ENCODE measurements around the gene AFF3. TPM values are rescaled to one million over a fixed set of nuclear protein-coding genes. Genes with fewer than 3 reads are reported as not detected.
"Not testable (repeated sequence)": the region's sequence is repeated elsewhere in the genome, so short reads cannot be mapped to it uniquely, and the experiment has no call there.

Gene AFF3
- polyA plus RNA-seq, 5 donors: 17.1 to 21.3 (median 19.1) TPM

DNA sequence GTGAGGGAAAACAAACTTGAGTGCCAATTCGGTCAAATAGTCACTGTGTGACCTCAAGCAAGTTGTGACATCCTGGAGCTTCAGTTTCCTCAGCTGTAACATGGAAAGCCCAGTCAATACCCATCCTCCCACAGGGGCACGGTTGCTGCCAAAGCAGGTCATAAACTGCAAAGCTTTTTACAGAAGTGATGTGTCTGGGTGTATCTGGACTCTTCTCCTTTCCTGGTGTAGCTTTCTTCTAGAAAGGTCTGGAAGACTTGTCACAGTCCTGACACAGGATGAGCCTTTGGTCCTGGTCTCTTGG, 4.2 kb upstream of the AFF3 start:
- no peak for DNase-seq

DNA sequence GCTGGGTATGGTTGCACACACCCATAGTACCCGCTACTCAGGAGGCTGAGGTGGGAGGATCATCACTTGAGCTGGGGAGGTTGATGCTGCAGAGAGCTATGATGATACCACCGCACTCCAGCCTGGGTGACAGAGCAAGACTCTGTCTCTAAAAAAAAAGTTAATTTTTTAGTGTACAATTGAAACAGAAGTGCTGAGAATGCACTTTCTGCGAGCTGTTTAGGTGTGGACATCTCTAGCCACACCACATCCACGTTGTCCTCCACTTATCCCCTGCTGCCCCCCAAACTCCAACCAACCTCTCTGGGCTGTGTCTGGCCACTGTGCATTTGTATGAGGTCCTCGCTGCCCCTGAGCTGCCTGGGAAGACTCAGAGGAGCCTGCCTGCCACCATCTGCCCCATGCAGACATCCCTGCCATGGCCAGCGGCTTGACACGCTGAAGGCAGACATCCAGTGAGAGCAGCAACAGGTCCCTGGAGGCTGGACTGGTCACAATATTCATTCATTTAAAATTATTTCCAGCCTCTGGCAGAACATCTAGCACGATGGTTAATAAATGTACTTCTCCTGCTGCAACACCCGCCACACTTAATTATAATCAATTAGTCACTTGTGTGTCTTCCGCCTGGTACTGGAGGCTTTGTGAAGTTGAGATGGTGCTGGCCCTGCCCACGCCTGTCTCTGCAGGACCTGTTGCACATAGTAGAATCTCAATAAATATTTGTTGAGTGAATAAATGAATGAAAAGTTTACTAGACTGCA, 3.7 kb upstream of the AFF3 start:
- no peak for DNase-seq

DNA sequence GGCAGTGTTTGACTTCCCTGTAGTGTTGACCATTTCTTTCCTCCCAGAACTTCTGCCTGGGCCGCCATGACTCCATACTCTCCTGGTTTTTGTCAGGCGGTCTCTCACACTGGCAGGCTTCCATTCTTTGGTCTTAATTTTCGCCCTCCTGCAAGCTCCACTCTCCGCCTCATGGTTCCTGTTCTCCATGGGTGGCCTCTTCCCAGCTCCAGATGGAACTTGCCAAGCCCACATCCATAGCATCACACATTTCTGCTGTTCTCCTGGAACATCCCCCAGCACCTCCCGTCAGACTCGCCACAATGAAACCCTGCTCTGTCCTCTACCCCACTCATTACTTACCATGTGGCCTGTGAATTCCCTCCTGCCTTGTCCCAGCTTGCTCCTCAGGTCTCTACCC, 896 bp upstream of the AFF3 start:
- DNase-seq: no peak

DNA sequence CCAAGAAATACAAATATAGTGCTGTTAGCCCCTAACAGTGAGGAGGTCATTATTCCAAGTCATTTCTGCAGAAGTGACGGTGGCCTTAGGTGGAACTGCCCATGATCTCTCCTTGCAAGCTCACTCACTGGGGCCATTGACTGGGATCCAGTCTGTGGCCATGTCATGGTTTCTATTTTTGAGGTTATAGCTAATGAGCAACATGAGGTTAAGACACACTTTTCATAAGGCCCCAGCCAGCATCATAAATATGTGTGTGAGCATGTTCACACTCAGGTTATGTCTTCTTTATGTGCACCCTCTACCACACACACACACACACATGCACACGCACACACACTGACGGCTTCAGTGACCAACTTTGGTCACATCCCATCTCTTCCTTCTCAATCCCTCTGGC, 484 bp downstream of the AFF3 start:
- DNase-seq: no peak

DNA sequence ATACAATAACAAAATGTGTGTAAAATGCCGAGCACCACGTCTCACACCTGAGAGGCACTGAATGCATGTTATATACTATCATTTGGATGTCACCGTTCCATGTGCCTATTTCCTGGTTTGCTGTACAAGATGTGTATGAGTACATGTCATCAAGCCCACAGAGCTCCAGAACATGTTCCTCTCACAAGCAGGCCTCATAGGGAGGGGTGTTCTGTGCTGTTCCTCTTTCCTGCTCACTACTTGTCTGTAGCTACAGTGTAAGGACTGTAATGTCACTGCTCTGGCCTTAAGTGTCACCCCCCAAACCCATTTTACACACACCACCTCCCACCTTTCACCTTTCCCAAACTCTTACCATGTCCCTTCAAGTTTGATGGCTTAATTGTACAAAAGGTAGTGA, 1.8 kb downstream of the AFF3 start:
- no peak for DNase-seq

DNA sequence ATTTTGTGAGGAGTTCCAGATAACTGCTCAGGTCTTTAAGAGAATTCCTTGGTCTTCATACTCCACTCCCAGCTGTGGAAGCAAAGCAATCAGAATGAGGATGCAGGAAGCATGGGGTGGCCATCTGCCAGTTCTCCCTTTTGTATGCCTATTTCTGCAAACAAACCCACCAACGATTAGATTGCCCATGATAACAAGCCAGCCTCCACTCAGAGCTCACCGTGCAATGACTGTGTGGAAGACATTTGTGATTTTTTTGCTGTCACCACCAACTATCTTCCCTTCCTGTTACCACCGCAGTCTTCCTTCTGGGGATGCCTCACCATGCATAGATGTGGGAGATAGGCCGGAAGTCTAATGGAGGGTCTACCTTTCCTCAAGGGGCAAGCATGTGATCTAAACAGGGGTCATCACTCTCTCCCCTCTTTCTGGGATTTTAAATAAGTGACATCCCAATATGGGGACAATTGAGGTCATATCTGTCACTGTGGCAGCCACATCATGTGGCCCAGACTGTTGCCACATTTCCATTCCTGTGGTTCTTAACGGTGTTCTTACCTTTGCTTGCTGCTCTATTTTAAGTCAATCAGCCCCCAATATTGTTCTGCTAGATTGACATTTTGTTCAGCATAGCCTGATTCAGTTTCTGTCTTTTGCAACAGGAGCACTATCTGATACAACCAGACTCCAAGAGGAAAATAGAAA, 4.4 kb downstream of the AFF3 start:
- DNase-seq: no peak

DNA sequence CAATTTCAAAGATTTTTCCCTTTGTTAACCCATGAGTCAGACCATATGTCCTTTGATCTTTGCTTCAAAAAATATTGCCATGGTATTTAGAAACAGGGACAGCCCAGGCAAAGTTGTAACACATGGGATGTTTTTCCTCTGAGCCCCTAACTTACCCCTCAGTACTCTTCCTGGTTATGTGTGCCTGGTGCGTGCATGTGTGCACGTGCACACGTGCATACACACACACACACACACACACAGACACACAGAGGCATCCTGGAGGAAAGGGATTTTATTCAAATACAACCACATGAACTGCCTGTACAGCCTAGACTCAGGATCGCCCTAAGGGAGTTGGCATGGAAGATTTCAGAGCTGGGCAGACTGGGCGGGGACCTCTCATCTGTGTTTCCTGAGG, 5.1 kb downstream of the AFF3 start:
- no peak for DNase-seq

DNA sequence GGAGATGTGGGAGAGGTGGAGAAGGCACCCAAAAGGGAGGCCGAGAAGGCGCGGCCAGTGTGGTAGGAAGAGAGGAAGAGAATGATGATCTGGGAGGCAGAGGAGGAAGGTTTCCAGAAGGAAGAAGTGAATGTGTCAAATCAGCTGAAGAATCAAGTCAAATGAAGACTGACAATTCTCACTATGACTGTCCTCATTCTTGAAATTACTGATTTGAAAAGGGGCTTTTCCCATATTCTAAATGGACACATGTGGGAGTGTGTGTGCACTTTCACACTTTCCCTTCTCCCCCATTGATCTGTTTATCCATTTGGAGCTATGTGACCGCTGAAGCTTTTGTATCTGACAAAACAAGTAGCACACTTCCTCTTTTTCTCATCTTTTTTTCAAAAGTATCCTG, 6.1 kb downstream of the AFF3 start:
- no peak for DNase-seq

DNA sequence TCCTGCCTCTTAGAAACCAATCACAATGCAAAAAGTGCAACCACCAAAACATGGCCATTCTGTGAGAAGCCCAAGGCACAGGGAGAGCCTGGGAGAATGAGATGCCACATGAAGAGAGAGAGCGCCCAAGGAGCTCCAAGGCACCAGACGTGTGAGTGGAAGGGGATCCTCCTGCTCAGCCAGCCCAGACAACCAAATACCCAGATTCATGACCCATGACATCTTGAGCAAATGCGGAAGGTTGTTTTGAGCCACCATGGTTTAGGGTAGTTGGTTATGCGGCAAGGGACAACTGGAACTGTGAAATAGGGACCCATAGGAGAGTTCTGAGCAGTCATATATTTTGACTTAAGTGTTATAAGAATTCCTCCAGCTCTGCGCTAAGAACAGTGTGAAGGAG, 7.0 kb downstream of the AFF3 start:
- DNase-seq: no peak

DNA sequence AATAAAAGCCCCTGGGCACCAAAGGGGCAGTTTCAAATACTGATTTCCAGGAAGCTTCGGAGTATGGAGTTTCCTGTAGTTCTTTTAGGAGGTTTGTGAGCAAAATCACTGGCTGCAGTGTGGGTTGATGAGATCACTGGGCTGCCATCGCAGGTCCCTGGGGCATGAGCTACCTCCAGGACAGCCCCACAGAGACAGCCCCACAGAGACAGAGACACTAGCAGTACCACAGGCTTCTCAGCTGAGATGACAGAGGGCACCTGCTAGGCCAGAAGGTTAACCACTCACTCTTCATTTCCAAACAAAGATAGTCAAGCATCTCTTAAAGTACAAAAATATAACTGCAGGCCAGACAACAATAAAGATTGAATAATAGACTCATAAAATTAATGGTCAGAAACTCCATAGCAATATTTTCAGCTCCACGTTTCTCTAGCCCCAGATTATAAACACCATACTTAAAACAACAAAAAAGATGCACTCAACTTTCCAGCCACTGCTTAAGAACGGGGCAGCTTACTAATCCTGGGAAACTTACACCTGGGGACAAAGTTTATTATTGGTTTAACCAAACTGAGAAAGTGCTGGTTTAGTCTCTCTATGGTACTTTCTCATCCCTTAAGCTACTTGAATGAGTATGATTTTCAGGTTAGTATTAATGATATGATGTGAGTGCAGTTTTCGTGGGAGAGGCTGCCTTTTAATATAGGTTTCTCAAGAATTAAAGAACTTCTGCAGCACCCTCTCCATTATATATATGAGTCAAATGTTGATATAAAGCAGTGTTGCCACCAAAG, 11.6 kb downstream of the AFF3 start:
- no peak for DNase-seq

DNA sequence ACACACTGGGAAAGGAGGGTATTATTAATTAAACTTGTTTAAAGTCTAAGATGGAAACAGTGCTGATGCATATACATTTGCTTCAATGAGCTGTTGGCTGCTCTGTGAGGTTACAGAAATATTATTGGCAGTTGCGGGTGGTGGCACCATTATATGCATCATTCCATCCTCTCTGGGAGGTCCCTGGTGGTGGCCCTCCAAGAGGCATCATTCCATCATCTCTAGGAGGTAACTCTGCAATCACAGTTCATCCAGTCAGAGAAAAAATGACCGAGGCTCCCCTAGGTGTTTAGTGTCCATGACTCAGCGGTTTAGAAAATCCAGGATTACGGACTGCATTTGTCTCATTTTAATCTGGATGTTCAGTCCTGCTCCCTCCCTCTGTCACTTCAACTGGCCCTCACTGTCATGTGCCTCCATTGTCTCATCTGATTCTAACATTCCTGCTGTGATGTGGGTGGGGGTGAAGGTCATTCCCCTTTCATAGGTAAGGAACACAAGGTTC, 15.4 kb downstream of the AFF3 start:
- no peak for DNase-seq

DNA sequence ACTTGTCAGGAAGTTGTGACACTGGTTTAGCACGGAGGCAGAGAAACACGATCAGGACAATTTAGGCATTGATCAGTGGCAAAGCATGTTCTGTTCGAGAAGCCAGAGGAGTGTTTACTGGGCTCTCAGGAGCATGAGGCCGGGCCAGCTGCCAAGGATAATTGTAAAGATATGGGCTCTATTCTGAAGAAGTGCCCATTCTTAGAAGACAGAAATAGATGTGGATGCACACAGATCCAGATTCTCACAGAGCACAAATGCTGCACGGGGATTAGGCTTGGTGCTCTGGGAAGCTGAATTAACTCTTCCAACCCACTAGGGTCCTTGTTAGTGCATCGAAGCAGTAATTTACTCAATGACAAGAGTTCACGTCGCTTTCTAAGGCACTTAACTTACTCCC, 16.2 kb downstream of the AFF3 start:
- DNase-seq: no peak

DNA sequence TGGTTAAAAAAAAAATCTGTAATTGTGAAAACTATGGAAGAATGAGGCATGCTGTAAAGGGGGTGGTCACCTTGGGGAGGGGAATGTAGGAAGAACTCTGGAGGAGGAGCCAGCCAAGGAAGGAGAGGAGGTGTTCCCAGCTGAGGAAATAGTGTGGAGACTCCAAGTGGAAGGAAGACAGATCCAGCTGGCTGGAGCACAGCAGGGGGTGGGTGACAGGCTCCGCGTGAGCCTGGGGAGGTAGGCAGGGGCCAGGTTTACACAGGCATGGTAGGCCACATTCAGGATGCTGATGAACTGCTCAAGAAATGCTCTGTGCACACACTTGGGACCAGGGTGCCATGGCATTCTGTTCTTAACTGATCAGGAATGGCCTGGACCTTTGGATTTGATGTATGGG, 16.8 kb downstream of the AFF3 start:
- DNase-seq: no peak

DNA sequence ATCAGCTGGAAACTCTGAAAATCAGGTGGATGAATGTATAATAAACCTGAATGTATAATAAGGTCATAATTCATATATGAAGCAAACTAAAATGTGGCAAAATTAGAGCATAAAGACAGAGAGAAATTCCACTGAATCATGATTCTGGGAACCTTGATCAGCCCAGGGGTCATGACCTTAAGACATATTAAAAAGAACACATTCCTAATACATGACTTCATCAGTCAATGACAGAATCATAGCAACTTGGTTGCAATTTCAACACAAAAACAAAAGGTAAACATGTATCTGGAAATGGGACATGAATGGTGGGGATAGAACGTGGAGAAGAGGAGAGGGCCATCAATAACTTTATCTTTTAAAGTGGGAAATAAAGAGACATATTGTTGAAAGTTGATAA, 17.6 kb downstream of the AFF3 start:
- no peak for DNase-seq

DNA sequence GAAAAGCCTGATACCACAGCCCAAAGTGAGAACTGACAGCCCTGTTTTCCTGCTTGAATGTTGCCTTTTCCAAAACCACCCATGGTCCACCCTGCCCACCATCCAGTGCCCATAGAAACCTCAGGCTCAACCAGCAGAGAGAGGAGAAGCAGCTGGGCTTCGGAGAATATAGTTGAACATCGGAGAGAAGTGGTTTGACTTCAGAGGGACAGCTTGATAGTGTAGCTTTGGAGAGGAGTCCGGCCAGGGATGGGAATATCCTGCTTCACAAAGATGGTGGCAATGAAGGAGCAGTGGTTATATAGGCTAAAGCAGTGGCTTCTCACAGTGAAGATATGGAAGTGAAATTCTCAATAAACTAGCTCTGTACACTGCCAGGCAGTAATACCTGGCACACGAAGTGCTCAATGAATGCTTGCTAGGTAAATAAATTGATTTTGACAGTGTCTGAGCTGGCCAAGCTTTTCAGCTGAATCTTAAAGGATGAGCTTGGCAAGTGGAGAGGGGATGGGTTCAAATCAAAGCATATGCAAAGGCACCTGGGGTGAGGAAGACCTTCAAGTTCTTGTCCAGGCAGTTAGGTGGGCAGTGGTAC, 21.2 kb downstream of the AFF3 start:
- DNase-seq: no peak

DNA sequence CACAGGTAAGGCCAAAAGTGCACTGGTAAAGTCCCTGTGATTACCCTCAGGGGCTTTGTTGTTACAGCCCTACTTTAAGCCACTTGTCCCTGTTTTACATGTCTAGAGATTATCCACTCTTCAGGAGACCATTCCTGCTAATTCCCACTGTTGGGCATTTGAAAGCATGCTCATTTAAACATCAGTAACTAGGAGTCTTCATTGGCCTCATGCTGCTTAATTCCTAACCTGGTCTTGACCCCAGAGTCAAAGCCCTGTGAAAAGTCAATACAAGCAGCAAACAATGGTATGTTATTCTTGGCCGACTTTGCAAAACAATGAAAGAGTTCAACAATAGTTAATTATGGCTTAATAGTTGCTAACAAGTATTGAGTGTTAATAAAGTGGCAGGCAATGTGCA, 23.2 kb downstream of the AFF3 start:
- no peak for DNase-seq

DNA sequence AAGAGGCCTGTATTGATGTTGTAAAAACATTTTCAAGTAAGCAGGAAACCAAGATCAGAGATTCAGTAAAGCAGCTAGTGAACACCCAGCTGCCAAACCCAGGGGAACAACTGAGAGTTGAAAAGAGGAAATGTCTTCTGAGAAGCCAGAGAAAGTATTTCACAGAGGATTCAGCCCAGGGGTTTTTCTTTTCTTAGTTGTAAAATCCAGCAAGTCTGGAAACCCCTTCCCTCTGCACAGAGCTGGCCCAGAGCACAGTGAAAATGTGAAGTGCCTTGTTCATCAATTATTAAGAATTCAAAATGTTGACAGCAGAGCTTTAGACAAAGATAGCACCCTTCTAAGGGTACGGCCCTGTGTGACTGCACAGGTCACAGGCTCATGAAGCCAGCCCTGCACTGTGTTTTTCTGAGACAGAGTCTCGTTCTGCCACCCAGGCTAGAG, 28.4 kb downstream of the AFF3 start:
- DNase-seq: no peak

DNA sequence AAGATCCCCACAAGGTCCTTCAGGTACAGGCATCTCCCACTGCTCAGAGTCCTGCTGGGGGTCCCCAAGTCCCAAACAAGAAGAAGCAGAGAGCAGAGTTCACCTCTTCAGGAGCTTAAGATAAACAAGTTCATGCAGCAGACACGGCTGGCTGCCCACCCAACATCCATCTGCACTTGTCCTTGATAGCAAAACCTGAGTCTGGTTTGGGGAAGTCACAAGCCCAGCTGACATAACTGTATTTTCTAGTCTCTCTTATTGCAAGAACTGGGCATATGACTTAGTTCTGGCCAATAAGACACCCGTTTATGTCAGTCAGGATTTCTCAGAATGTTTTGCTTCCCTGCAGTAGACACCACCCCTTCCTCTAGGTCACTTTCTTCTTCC, 31.8 kb downstream of the AFF3 start:
- no peak for DNase-seq

DNA sequence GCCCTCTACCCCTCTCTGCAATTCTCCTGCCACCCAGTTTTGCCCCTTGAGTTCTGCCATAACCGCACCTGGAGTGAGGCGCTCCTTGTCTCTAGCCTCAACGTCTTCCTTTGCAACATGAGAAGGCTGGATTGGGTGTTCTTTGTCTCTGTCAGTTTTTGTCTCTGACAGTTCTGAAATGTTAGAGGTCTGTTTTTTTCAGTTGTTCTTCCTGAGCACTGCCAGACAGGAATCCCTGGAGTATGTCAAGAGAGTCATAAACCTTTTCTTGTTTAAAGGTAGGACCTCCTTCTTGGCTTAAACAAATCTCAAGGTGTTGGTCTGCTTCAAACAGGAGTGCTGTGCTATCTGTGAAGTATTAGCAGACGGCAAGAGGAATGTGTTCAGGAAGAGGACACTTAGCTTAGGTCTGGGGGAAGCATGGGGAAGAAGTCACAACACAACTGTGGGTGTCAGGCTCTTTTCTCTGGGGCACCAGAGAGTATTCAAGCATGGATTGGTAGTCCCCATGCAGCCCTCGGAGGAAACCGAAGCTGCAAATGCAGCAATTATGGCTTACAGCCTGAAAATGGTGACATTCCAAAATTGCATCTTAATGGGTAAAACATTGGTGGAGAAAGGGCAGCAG, 32.3 kb downstream of the AFF3 start:
- no peak for DNase-seq

DNA sequence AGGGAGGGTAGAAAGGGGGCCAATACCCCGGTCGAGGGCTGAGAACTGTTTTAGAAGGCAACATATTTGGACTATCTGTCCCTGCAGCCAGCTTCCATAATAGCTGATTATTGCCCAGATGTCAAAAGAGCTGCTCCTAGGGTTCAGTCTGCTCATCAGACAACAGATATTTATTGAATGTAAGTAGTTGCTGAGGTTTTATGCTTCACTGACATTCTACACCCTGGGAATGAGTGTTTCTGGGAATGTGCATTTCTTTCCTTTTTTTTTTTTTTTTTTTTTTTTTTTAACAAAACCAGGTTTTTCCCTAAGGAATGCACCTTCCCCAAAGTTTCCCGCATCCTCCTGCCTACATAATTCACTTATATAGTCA, 33.8 kb downstream of the AFF3 start:
- not testable (repeated sequence) for DNase-seq

DNA sequence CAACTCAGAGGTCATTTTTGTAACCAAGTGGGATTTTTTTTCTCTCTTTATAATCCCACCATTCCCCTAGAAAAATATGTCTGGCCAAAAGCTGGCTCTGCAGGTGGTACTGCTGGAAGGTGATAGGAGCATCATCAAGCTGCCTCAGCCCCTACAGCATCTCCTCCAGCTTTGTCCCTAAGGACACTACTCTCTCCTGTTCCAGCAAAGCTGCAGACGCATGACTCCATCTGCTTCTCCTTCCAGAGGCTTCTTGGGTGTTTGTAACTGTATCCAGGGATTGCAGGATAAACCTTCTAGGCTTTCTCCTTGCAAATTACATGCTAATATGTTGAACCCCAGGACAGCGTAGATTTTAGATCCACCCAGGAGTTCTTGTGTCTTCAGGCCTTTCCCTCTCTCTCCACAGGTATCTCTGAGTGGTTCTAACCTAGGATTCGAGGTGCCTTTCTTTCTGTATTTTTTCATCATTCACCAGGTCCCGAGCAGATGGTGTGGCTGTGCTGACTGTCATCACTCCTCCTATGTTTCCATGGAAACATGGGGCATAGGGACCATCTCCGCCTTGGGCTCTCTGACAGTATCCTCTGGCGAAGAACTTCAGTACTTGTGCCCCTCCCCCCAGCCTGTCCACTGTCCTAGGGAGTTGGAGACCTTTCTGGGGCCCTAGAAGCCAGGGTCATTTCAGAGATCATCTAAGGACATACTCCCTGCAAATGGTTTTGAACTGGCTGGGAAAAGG, 34.3 kb downstream of the AFF3 start:
- no peak for DNase-seq

All from right lung (tissue), 5 donors.